ENCODE measurements around the gene DOCK1.

DOCK1 gene

DNA sequence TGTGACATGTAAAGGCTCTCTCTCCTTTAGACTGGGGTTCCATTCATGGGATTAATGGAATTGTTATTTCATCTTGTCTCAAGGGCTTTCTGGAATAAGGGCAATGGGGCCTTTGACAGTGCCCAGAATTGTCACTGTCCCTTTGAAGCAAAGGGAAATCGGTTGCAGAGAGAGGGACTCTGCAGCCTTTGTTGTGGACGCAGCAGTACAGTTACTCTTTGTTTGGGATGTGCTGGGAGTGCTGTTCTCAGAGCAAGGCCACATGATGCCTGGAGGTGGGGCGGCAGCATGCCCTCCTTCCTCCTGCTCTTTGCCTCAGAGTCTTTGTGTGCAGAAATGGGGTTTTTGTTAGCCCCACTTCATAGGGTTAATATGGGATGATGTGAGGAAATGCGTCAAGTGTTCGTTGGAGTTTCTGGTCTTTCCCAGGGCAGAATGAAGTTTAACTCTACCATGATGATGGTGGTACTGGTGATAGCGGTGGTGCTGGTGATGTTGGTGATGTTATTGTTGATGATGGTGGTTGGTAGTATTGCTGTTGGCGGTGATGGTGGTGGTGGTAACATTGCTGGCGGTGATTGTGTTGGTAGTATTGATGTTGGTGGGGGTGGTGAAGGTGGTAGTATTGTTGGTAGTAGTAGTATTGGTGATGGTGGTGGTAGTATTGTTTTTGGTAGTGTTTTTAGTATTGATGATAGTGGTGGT is 45.3 kb downstream of the DOCK1 start:
- no peaks in the 10 kb centered on the region for H3K4me1 Mint-ChIP-seq
- H3K27me3 Mint-ChIP-seq: no peaks in the 10 kb centered on the region
- H3K4me3 Mint-ChIP-seq: no peak overlapping the region
- H3K9me3 Mint-ChIP-seq: no peaks in the 10 kb centered on the region
- no peaks in the 10 kb centered on the region for H3K36me3 Mint-ChIP-seq
- no peak overlapping the region for H3K27ac Mint-ChIP-seq

DNA sequence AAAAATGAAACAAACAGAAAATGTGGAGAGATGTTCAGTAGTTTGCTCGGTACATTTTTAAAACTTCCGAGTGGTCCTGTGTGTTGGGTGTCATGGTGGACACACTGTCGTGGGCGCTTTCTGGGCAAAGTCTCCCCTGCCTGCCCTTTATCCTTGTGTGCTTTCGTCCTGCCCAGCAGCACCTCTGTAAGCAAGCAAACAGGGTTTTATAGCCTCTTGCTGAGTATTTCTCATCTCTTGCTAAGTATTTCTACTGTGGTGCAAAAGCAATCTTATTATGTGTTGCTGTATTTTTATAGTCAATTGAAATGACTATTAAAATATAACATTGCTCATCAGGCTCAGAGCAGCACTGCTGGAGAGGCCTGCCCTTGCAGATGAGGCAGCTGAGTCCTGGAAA is 48.7 kb downstream of the DOCK1 start:
- Mint-ChIP-seq H3K27ac (no peak overlapping the region), H3K9me3 (no peaks in the 10 kb centered on the region), H3K27me3 (no peaks in the 10 kb centered on the region), H3K4me3 (no peak overlapping the region), H3K36me3 (no peaks in the 10 kb centered on the region), H3K4me1 (no peaks in the 10 kb centered on the region)

DNA sequence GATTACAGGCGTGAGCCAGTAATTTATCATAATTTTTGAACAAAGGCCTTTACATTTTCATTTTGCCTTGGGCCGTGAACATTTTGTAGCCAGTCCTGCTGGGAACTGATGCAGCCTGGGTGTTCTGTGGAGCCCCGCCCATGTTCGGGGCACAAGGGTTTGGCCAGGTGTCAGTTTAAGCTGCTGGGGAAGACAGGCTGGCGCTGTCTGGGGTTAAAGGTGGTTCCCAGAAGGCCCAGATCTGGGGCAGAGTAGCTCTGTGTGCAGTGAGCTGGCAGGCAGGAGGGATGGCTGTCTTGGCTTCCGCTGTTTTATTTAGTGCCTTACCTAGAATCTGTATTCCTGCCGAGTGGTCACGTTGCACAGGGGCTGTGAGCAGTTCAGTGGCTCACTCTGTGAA is 50.2 kb downstream of the DOCK1 start:
- H3K4me1 Mint-ChIP-seq: no peaks in the 10 kb centered on the region
- H3K9me3 Mint-ChIP-seq: no peaks in the 10 kb centered on the region
- H3K36me3 Mint-ChIP-seq: no peaks in the 10 kb centered on the region
- H3K27me3 Mint-ChIP-seq: no peaks in the 10 kb centered on the region
- H3K4me3 Mint-ChIP-seq: no peak overlapping the region
- no peak overlapping the region for H3K27ac Mint-ChIP-seq

DNA sequence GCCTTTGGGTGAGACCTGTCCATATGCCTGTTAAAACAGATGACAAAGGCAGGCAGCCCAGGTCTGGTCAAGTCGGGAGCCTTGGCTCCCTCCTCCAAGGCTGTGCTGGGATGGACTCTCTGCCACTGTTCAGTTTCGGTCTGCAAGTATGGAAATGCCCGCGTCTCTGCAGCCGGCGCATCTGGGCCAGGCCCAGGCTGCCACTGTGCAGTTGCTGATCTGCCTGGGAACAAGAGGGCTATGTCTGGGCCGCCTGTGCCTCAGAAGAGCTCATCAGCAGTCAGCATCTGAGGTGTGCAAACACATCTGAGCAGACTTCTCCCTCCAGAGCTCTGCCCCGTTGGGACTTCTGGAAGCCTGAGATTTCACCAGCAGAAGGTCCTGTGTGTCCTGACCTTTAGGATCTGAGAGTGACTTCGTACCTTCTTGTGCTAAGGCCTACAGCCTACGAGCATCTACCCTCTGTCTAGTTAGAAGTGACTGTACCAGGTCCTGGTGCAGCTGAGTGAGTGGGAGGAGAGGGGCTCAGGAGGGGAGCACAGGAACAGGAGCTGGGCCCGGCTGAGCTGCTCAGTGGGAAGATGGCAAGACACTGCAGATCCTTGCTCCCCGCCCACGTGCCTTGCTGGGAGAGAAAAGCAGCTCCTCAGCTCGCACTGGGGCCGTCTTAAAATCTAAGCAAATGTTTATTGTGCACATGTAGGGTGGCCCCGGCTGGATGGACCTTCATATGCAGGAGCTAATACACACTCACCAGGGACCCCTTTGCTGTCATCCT is 50.9 kb downstream of the DOCK1 start:
- Mint-ChIP-seq H3K9me3 (no peaks in the 10 kb centered on the region), H3K4me1 (no peaks in the 10 kb centered on the region), H3K36me3 (no peaks in the 10 kb centered on the region), H3K27ac (no peak overlapping the region), H3K27me3 (no peaks in the 10 kb centered on the region), H3K4me3 (no peak overlapping the region)

DNA sequence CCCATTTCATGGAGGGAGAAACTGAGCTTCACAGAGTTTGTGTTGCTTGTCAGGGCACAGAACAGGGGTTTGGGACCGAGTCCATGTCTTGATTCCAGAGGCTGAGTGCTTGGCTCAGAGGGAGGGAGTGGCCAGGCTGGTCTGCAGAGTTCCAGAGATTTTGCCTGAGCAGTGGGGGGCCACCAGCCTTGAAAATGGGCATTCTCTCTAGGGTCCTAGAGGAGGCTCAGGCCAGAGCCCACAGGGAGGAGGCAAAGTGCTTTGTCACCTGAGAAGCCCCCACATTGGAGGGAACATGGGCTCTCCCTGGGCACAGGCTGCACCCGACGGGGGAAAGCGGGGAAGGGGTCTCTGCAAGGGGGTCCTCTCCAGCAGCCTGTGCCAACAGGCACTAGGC is 51.5 kb downstream of the DOCK1 start:
- no peaks in the 10 kb centered on the region for H3K4me1 Mint-ChIP-seq
- no peaks in the 10 kb centered on the region for H3K27me3 Mint-ChIP-seq
- no peak overlapping the region for H3K4me3 Mint-ChIP-seq
- H3K9me3 Mint-ChIP-seq: no peaks in the 10 kb centered on the region
- H3K36me3 Mint-ChIP-seq: no peaks in the 10 kb centered on the region
- no peak overlapping the region for H3K27ac Mint-ChIP-seq

DNA sequence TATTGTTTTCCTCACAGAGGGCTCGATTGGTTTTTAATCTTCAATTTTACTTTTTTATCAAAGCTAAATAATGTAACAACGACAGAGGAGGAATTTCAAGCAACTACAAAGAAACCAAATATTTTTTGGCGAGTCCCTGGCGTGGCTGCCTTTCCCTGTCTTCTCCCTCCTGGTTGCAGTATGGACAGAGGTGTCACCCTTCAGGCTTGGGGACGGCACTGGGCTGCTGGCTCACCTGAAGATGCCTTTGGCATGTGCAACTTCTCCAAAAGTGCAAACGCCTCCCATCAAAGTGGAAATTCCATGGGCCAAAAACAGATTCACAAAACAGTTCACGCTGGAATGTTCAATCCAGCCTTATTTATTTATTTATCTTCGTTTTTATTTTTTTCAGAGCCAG is 51.9 kb downstream of the DOCK1 start:
- H3K27me3 Mint-ChIP-seq: no peaks in the 10 kb centered on the region
- H3K36me3 Mint-ChIP-seq: no peaks in the 10 kb centered on the region
- no peak overlapping the region for H3K27ac Mint-ChIP-seq
- H3K4me1 Mint-ChIP-seq: no peaks in the 10 kb centered on the region
- no peak overlapping the region for H3K4me3 Mint-ChIP-seq
- H3K9me3 Mint-ChIP-seq: no peaks in the 10 kb centered on the region

DNA sequence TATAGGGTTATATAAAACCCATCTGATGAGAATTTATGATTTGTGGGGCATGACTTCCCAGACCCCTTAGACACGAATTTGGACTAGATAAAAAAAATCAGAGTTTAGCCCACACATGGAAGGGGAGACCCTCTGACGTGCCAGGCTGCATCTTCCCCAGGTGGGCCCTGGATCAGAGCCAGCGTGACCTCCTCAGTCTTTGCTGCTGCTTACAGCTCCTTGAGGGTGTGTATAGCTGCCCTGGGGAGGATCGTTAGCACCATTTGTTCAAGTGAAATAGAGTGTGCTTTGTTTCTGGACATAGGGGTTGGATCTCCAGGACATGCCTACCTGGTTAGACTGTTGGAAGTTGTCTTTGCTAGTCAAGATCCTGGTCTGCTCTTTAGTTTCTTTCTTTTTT is 54.2 kb downstream of the DOCK1 start:
- Mint-ChIP-seq H3K27me3 (no peaks in the 10 kb centered on the region), H3K4me1 (no peaks in the 10 kb centered on the region), H3K27ac (no peak overlapping the region), H3K9me3 (no peaks in the 10 kb centered on the region), H3K4me3 (no peak overlapping the region), H3K36me3 (no peaks in the 10 kb centered on the region)

DNA sequence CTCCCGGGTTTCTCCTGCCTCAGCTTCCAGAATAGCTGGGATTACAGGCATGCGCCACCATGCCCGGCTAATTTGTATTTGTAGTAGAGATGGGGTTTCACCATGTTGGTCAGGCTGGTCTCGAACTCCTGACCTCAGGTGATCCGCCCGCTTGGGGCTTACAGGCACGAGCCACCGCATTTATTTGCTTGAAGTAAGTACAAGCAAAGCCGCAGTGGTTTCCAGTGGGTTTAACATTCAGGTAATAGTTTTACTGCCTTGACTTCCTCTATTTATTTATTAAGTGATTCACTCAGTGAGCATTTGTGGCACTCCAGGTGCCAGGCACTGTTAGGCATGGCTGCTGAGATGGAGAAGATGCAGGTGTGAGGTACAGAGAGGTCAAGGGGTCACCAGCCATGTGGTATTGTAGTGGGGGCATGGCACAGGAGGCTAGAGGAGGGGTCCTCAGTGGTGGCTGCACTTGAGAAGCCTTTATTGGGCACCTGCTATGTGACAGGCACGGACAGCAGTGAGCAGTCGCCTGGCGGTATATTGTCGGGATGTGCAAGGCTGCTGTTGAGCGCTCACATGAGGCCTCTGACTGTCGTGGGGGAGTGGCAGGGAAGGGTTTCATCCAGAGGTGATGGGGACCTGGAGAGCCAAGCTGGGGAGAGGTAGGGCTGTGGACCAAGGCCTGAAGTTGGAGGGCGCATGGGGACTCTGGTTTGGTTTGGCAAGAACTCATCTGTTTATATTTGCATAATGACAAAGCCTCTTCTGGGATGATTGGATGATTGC is 54.9 kb downstream of the DOCK1 start:
- no peak overlapping the region for H3K27ac Mint-ChIP-seq
- no peak overlapping the region for H3K4me3 Mint-ChIP-seq
- no peaks in the 10 kb centered on the region for H3K9me3 Mint-ChIP-seq
- H3K36me3 Mint-ChIP-seq: no peaks in the 10 kb centered on the region
- H3K4me1 Mint-ChIP-seq: no peaks in the 10 kb centered on the region
- no peaks in the 10 kb centered on the region for H3K27me3 Mint-ChIP-seq

DNA sequence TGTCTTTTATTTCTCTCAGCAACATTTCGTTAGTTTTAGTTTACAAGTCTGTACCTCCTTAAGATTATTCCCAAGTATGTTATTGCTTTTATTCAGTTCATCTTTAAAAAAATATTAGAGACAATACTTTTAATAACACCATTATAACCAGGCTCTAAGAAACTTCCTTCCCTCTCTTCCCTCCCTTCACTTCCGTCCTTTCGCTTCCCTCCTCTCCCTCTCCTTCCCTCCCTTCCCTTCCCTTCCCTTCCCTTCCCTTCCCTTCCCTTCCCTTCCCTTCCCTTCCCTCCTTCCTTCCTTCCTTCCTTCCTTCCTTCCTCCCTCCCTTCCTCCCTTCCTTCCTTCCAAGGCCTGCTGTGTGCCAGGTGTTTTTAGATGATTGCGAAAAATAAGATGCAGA is 58.1 kb downstream of the DOCK1 start:
- Mint-ChIP-seq H3K27ac (no peak overlapping the region), H3K27me3 (no peaks in the 10 kb centered on the region), H3K4me1 (no peaks in the 10 kb centered on the region), H3K4me3 (no peak overlapping the region), H3K36me3 (no peaks in the 10 kb centered on the region), H3K9me3 (no peaks in the 10 kb centered on the region)

DNA sequence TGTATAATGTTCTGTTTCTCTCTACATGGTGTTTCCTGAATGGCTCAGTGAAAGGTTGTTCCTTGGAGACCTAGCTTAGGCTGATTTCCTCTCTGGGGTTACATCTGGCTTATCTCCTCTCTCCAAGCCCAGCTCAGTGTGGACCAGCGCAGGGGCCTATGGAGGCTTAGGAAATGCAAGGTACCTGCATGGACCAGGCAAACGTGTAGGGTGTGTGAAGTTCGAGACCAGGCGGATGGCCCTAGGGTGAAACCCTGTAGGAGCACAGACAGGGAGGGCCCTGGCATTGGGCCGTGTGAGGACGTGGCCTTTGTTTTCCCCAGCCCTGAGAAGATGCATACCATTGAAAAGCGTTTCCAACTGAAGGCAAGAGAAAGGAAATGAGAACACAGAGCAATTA is 59.0 kb downstream of the DOCK1 start:
- H3K9me3 Mint-ChIP-seq: no peaks in the 10 kb centered on the region
- no peak overlapping the region for H3K4me3 Mint-ChIP-seq
- no peaks in the 10 kb centered on the region for H3K36me3 Mint-ChIP-seq
- no peaks in the 10 kb centered on the region for H3K4me1 Mint-ChIP-seq
- no peaks in the 10 kb centered on the region for H3K27me3 Mint-ChIP-seq
- no peak overlapping the region for H3K27ac Mint-ChIP-seq

DNA sequence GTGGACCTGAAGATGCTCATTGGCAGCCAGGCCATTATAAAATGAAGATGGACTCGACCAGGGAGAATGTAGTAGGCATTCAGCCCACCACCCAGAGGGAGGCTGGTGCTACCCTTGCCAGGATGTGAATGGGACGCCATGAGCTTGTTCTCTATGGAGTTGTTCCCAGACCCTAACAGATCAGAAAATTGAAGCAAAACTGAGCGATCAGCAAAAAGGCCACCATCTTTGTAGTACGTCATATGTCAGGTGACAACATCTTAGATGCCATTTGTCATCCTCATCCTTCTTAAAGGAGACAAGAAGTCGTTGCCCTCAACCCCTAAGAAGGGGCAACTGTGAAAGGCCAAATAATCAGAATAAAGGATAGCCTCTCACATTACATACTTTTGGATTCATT is 61.7 kb downstream of the DOCK1 start:
- no peaks in the 10 kb centered on the region for H3K27me3 Mint-ChIP-seq
- no peak overlapping the region for H3K27ac Mint-ChIP-seq
- H3K9me3 Mint-ChIP-seq: no peaks in the 10 kb centered on the region
- no peaks in the 10 kb centered on the region for H3K36me3 Mint-ChIP-seq
- H3K4me1 Mint-ChIP-seq: no peaks in the 10 kb centered on the region
- H3K4me3 Mint-ChIP-seq: no peak overlapping the region

DNA sequence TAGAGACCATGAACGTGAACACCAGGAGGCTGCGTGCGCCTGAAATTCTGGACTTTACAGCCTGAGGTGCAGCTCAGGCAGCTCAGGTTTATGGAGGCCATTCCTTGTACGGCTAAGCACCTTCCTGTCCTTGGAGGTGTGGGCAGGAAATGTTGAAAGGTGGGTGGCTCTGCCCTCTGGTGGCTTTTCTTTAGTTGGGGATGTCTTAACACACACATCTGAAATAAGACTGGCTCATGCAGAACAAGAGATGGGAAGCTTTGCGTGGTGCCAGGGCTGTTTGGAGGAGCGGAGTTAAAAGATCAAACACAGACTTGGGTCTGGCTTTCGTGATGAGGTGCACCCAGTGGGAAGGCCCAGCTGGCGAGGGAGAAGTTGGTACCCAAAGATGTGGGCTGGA is 64.1 kb downstream of the DOCK1 start:
- no peaks in the 10 kb centered on the region for H3K4me1 Mint-ChIP-seq
- H3K9me3 Mint-ChIP-seq: no peaks in the 10 kb centered on the region
- H3K27me3 Mint-ChIP-seq: peaks cover 1% of the 10 kb centered on the region
- no peak overlapping the region for H3K4me3 Mint-ChIP-seq
- H3K27ac Mint-ChIP-seq: no peak overlapping the region
- H3K36me3 Mint-ChIP-seq: no peaks in the 10 kb centered on the region

DNA sequence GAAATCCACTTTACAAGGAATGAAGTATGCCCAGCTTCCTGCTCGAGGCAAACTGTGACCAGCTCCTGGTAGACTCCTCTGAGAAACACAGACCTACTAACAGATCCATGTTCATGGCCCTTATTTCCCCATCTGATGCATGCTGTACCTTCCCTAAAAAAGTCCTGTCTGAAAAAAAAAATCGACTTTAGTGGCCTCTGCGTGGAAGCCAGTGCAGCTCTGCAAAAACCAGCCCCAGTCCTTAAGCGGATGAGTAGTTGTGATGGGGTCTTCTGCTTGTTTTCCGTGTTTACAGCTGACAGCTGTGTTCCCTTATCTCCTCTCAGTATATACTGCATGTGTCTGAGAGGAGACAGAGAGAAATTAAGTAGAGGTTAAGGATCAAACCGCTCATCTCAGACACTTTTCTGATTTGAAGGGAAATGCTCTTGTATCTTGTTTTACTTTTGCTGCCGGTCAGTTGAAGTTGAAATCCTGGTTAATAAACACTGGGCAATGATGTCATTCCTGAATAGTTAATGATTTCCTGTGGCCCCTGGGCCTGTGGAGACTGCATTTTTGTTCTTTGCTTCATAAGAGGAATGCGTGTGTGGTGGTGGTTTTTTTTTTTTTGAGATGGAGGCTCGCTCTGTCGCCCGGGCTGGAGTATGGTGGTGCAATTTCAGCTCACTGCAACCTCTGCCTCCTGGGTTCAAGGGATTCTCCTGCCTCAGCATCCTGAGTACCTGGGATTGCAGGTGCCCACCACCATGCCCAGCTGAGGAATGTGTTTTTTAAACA is 67.6 kb downstream of the DOCK1 start:
- Mint-ChIP-seq H3K4me1 (no peaks in the 10 kb centered on the region), H3K4me3 (no peak overlapping the region), H3K27me3 (peaks cover 1% of the 10 kb centered on the region), H3K27ac (no peak overlapping the region), H3K36me3 (no peaks in the 10 kb centered on the region), H3K9me3 (no peaks in the 10 kb centered on the region)

DNA sequence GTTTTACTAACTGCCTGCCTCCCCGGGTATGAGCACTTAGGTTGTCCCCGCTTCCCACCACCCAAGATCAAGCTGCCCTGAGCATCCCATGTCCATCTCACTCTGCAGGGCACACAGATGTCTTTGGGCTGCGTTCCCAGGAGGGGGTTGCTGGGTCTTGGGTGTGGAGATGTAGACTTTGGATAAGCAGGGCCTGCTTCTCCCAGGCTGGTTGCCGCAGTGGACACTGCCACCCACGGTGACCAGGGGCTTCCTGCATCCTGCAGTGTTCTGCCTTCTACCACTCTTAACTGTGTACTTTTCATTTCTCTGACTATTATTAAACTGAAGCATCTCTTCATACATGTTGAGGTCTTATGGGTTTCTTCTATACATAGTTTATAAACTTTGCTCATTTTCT is 70.0 kb downstream of the DOCK1 start:
- Mint-ChIP-seq H3K9me3 (no peaks in the 10 kb centered on the region), H3K4me3 (no peak overlapping the region), H3K36me3 (no peaks in the 10 kb centered on the region), H3K27me3 (peaks cover 1% of the 10 kb centered on the region), H3K4me1 (no peaks in the 10 kb centered on the region), H3K27ac (no peak overlapping the region)

DNA sequence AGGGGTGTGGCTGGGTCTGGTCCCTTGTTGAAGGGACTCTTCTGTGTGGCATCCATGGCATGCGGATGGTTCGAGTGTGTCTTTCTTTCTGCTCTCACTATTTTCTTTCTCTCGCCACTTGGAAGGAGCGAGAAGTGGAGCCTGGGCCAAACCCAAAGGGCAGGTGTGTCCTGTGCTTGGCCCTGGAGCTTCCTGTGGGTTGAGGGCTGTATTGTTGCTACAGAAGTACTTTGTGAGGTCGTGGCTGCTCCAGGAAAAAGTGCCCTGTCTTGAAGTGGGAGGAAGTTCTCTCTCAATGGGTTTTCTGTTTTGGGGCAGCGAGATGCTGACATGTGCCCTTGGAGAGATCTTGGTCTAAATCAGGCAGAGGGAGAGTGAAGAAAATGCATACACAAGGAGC is 72.0 kb downstream of the DOCK1 start:
- Mint-ChIP-seq H3K36me3 (no peaks in the 10 kb centered on the region), H3K4me3 (no peak overlapping the region), H3K4me1 (no peaks in the 10 kb centered on the region), H3K27me3 (peaks cover 1% of the 10 kb centered on the region), H3K9me3 (no peaks in the 10 kb centered on the region), H3K27ac (no peak overlapping the region)
